K562 (cell line): ENCODE data around the gene IRF2. TPM values are rescaled to one million over a fixed set of nuclear protein-coding genes. Genes with fewer than 3 reads are reported as not detected.

Experiments
- ATAC-seq: fragments of 200-7000 bp; cut with Tn5 transposase; 3 replicates; pipeline ENCODE4 v1.9.1; 2020; ENCODE audit warnings: moderate library complexity
- BruUV-seq: library from RNA; stranded (reverse); fragments of 400-500 nt; replicated peaks from 2 replicates; lab custom pipeline; 2021; lab: Mats Ljungman, UMichigan
- CTCF ChIA-PET: fragments of 300-600 bp; formaldehyde crosslinking; extraction: SDS; loops from one replicate; lab custom pipeline; 2021; ENCODE audit warnings: low intra/inter-chr PET ratio; lab: Yijun Ruan, JAX
- POLR2A ChIA-PET: fragments of 300-600, 350-650 bp; sonication (Branson Sonifier 250); formaldehyde crosslinking; extraction: SDS; loops from one replicate; lab custom pipeline; 2021; ENCODE audit warnings: antibody characterized with exemption, inconsistent platforms; lab: Yijun Ruan, JAX
- DNase-seq, 4 experiments: peaks; one replicate each; pipeline versions ENCODE4 v3.0.0 to v3.0.0-alpha.2; 2011 to 2018; ENCODE audit warnings: low spot score in 3 of 4, mixed read lengths in 3 of 4; ENCODE audit errors: extremely low read depth in 1 of 4
- FAIRE-seq: peaks from 2 replicates; lab custom pipeline; 2011; peaks lifted over from hg19 to GRCh38; lab: Jason Lieb, UNC
- H2AFZ ChIP-seq: 2 replicates; pipeline ENCODE4 v1.6.0; 2011; ENCODE audit warnings: low read depth, low read length, control low read depth, inconsistent platforms
- H3K27ac ChIP-seq: fragments of 200-600 bp; 3 replicates; pipeline ENCODE4 v1.8.0; 2011; ENCODE audit warnings: low read depth, mild to moderate bottlenecking, control low read depth, inconsistent platforms, low read length, moderate library complexity, mixed read lengths; ENCODE audit errors: extremely low read depth
- H3K27me3 ChIP-seq, 2 experiments: fragments of 300-600 bp in 1 of 2; 2 replicates in 1 of 2; 3 replicates in 1 of 2; pipeline versions ENCODE4 v1.6.0 to v1.8.0; 2011; ENCODE audit warnings: inconsistent platforms in 2 of 2, low read length in 2 of 2, mild to moderate bottlenecking in 1 of 2, mixed read lengths in 1 of 2, moderate library complexity in 1 of 2; ENCODE audit not compliant: control insufficient read depth in 2 of 2, insufficient read depth in 2 of 2
- H3K36me3 ChIP-seq: fragments of 300-600 bp; 3 replicates; pipeline ENCODE4 v1.8.0; 2011; ENCODE audit warnings: mild to moderate bottlenecking, low read length, inconsistent platforms; ENCODE audit not compliant: control insufficient read depth, insufficient read depth
- H3K4me1 ChIP-seq, 2 experiments: fragments of 200-600 bp in 1 of 2; replicated peaks in 1 of 2; 2 replicates in 1 of 2; 3 replicates in 1 of 2; pipeline versions ENCODE4 v1.5.1 to v1.8.0; 2011; ENCODE audit warnings: inconsistent platforms in 2 of 2, low read length in 2 of 2, mild to moderate bottlenecking in 1 of 2, mixed read lengths in 1 of 2, moderate library complexity in 1 of 2; ENCODE audit not compliant: control insufficient read depth in 2 of 2, insufficient read depth in 2 of 2
- H3K4me2 ChIP-seq: 2 replicates; pipeline ENCODE4 v1.6.1; 2011; ENCODE audit warnings: low read length, control low read depth, inconsistent platforms, mixed read lengths; ENCODE audit not compliant: insufficient read depth
- H3K4me3 ChIP-seq: fragments of 200-600 bp; sonication (generic), shearing (Covaris generic); 2 replicates; pipeline ENCODE4 v1.5.1; 2016; ENCODE audit warnings: control low read depth, inconsistent platforms
- H3K79me2 ChIP-seq: fragments of 200-600 bp; 3 replicates; pipeline ENCODE4 v1.8.0; 2011; ENCODE audit warnings: low read length, inconsistent platforms; ENCODE audit not compliant: control insufficient read depth, insufficient read depth
- H3K9ac ChIP-seq, 2 experiments: 2 replicates each; pipeline versions ENCODE4 v1.6.0 to v1.6.1; 2011; ENCODE audit warnings: low read depth in 2 of 2, low read length in 2 of 2, control low read depth in 1 of 2, inconsistent platforms in 1 of 2, mild to moderate bottlenecking in 1 of 2, mixed read lengths in 1 of 2; ENCODE audit not compliant: insufficient read depth in 1 of 2
- H3K9me1 ChIP-seq: one replicate; pipeline ENCODE4 v1.6.0; 2011; ENCODE audit warnings: inconsistent platforms, mild to moderate bottlenecking, low read length, moderate library complexity; ENCODE audit not compliant: control insufficient read depth, insufficient read depth
- H3K9me3 ChIP-seq: replicated peaks from 2 replicates; pipeline ENCODE4 v1.5.1; 2011; ENCODE audit warnings: low read depth, low read length, inconsistent platforms; ENCODE audit not compliant: control insufficient read depth, insufficient read depth
- H4K20me1 ChIP-seq: replicated peaks from 2 replicates; pipeline ENCODE4 v1.6.1; 2011; ENCODE audit warnings: low read length, inconsistent platforms, mixed read lengths; ENCODE audit not compliant: control insufficient read depth, insufficient read depth
- DACH1 ChIP-seq: fragments of 450-650 bp; IDR thresholded peaks from 2 replicates; pipeline ENCODE4 v1.6.1; 2018; ENCODE audit not compliant: partially characterized antibody
- EGR1 ChIP-seq: fragments of 450-650 bp; conservative IDR thresholded peaks from 2 replicates; pipeline ENCODE4 v1.6.1; 2017; ENCODE audit warnings: mild to moderate bottlenecking
- HDGF ChIP-seq: fragments of 450-650 bp; IDR thresholded peaks from 2 replicates; pipeline ENCODE4 v1.6.1; 2016
- KDM5B ChIP-seq: fragments of 200-600 bp; sonication (generic); IDR thresholded peaks from 2 replicates; pipeline ENCODE4 v1.6.1; 2012; ENCODE audit warnings: low read depth, mild to moderate bottlenecking, moderate library complexity, low read length, control low read depth, inconsistent platforms; ENCODE audit not compliant: insufficient replicate concordance
- PCBP1 ChIP-seq: fragments of 200-400 bp; formaldehyde crosslinking; IDR thresholded peaks from 2 replicates; pipeline ENCODE4 v1.6.1; 2018; ENCODE audit warnings: mild to moderate bottlenecking, low read depth, low read length; ENCODE audit not compliant: poor library complexity, severe bottlenecking
- PHF8 ChIP-seq: fragments of 200-600 bp; sonication (generic); IDR thresholded peaks from 2 replicates; pipeline ENCODE4 v1.6.1; 2012; ENCODE audit warnings: mixed run types, mild to moderate bottlenecking, inconsistent platforms, low read length, moderate library complexity, borderline replicate concordance
- POLR2G ChIP-seq: fragments of 200-400 bp; formaldehyde crosslinking; IDR thresholded peaks from 2 replicates; pipeline ENCODE4 v1.6.1; 2017; ENCODE audit warnings: low read depth, mild to moderate bottlenecking, antibody characterized with exemption, low read length, moderate library complexity
- RBBP5 ChIP-seq: fragments of 200-600 bp; sonication (generic); IDR thresholded peaks from 2 replicates; pipeline ENCODE4 v1.6.1; 2012; ENCODE audit warnings: borderline replicate concordance, mild to moderate bottlenecking, low read length, control low read depth, inconsistent platforms; ENCODE audit not compliant: insufficient read depth, poor library complexity, severe bottlenecking
- RBFOX2 ChIP-seq: fragments of 200-400 bp; formaldehyde crosslinking; IDR thresholded peaks from 2 replicates; pipeline ENCODE4 v1.6.1; 2017; ENCODE audit warnings: low read depth, mild to moderate bottlenecking, low read length, moderate library complexity
- RNF2 ChIP-seq: sonication (generic); IDR thresholded peaks from 2 replicates; pipeline ENCODE4 v1.6.1; 2016
- SIN3B ChIP-seq: fragments of 450-650 bp; IDR thresholded peaks from 2 replicates; pipeline ENCODE4 v1.6.1; 2017; ENCODE audit warnings: low read depth, mild to moderate bottlenecking, moderate library complexity
- SMAD2 ChIP-seq: fragments of 150-350 bp; IDR thresholded peaks from 2 replicates; pipeline ENCODE4 v1.6.1; 2014; ENCODE audit warnings: low read depth, mild to moderate bottlenecking, low read length
- SMARCA4 ChIP-seq: fragments of 450-650 bp; IDR thresholded peaks from 2 replicates; pipeline ENCODE4 v1.6.1; 2016
- SMARCE1 ChIP-seq: fragments of 450-650 bp; IDR thresholded peaks from 2 replicates; pipeline ENCODE4 v1.7.1; 2016; ENCODE audit warnings: mild to moderate bottlenecking
- SP1 ChIP-seq: sonication (generic); formaldehyde crosslinking; IDR thresholded peaks from 2 replicates; pipeline ENCODE4 v1.8.1; 2022; ENCODE audit warnings: mild to moderate bottlenecking, missing genetic modification reagents
- TARDBP ChIP-seq: fragments of 450-650 bp; IDR thresholded peaks from 2 replicates; pipeline ENCODE4 v1.6.1; 2016
- TOE1 ChIP-seq, 2 experiments: fragments of 450-650 bp in 1 of 2; sonication (generic) in 1 of 2; formaldehyde crosslinking in 1 of 2; IDR thresholded peaks; 2 replicates each; pipeline versions ENCODE4 v1.7.1 to v1.8.0; 2016 to 2022; ENCODE audit warnings: borderline replicate concordance in 2 of 2, mild to moderate bottlenecking in 2 of 2, antibody characterized with exemption in 1 of 2, inconsistent platforms in 1 of 2, low read depth in 1 of 2, missing genetic modification reagents in 1 of 2, moderate library complexity in 1 of 2
- YBX1 ChIP-seq: fragments of 450-650 bp; IDR thresholded peaks from 2 replicates; pipeline ENCODE4 v1.7.1; 2016; ENCODE audit warnings: mild to moderate bottlenecking
- ZNF212 ChIP-seq: fragments of 450-650 bp; formaldehyde crosslinking; IDR thresholded peaks from 2 replicates; pipeline ENCODE4 v1.4.0; 2020; ENCODE audit warnings: mild to moderate bottlenecking
- ZNF583 ChIP-seq: fragments of 250-450 bp; sonication (Bioruptor Pico); IDR thresholded peaks from 2 replicates; pipeline ENCODE4 v1.4.0; 2020
- WGBS: fragments of 100-300 bp; shearing (Covaris generic); methylation state at CpG from one replicate; pipeline ENCODE4 v1.1.6; 2016; ENCODE audit warnings: low coverage, mixed read lengths; ENCODE audit not compliant: insufficient coverage; ENCODE audit errors: missing lambda C conversion rate; 5-methylcytosine and 5-hydroxymethylcytosine counted together
- in situ Hi-C: fragments of 300-500 bp; cut with MboI; formaldehyde crosslinking; loops from 4 replicates; pipeline ENCODE4 v1.15.0; 2018; ENCODE audit warnings: inconsistent platforms, mixed read lengths
- intact Hi-C: fragments of 100-400 bp; cut with micrococcal nuclease; formaldehyde crosslinking; loops from 2 replicates; pipeline ENCODE4 v1.14.2; 2022
- polyA plus RNA-seq, 8 experiments: library from polyadenylated mRNA; depleted of rRNA in 4 of 8; stranded (reverse) in 5 of 8; unstranded in 3 of 8; fragments of >200 nt; fragmentation: Nextera tagmentation in 2 of 8; fragmentation: Illumina TruSeq in 1 of 8; extraction: Ambion mirVana in 2 of 8; extraction: Trizol in 1 of 8; gene quantifications; 2 replicates each; pipeline versions ENCODE4 v1.2.1 to v1.2.3, GENCODE V29; 2011 to 2014; ENCODE audit warnings: inconsistent platforms in 1 of 8, missing spikeins in 1 of 8
- total RNA-seq, 7 experiments: library from RNA; depleted of rRNA in 6 of 7; stranded (reverse); fragments of >200 nt in 6 of 7; fragmentation: Illumina TruSeq in 2 of 7; extraction: Trizol in 2 of 7; gene quantifications; 2 replicates each; pipeline versions ENCODE4 v1.2.1 to v1.2.3, GENCODE V29; 2011 to 2021; ENCODE audit warnings: low replicate concordance in 1 of 7
- TF ChIP-seq, protein P1 (sequence below): IDR thresholded peaks from 2 replicates; pipeline ENCODE4 v1.6.1; 2011; ENCODE audit warnings: borderline replicate concordance, low read depth, mild to moderate bottlenecking, moderate library complexity, low read length; ENCODE audit not compliant: insufficient read depth, poor library complexity, severe bottlenecking

Gene IRF2
- total and polyA plus RNA-seq, 9 of the 15 experiments (the other 6 are each of a cell fraction or from before 2014, with no cell fraction given) = 7.1 to 17.1 (median 11.3) TPM

DNA sequence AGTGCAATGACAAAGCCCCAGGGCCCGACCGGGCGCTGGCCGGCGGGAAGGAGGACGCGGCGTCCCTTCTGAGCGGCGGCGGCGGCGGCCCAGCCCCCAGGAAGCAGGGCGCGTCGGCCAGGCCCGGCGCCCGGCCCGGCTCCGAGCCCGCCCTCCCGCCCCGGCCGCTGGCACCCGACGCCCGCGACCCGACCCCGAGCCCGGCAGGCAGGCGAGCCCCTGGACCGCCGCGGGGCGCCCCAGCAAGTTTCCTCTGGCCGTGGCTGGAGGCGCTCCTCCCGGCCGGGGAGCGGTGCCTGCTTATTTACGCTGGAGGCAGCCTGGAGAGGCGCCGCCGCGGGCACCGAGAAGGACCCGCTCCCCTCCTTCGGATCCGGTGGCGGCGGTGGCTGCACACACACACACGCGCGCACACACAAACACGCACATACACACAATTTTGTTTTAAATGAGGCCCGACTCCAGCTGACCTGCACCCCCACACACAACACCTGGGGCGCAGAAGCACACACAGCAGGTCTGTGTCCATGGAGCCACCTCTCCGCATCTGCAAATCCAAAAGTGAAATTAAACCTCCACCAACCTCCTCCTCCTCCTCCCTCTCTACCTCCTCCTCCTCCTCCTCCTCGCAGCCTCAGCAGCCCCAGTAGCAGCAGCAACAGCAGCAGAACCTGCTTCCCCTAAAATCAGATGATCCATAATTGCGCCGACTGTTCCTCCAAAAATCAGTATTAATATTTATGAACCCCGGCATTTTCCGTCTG, 669 bp downstream of the IRF2 start:
- H3K9ac ChIP-seq = peak overlapping the region; percentile 82 to 95
- peak in 2 of 4 experiments; percentile 51 for DNase-seq
- H3K9me3 ChIP-seq = no peaks in the 10 kb centered on the region
- ChIA-PET POLR2A (interaction anchor here (0.7 to 1.6 kb wide), 6 partner anchors 11 to 112 kb away, joined by 3 to 5 read pairs (median 4); no protein-coding TSS in a partner anchor), CTCF (no interaction called here)
- no peaks in the 10 kb centered on the region for H3K9me1 ChIP-seq
- in situ Hi-C loops (no loop called here), intact Hi-C loops (loop anchor here (1.0 to 5.0 kb wide), 4 partner anchors 65 to 224 kb away; no protein-coding TSS in a partner anchor)
- under 1% methylated on average over 23 of the region's 65 CpGs for WGBS
- H3K36me3 ChIP-seq = peaks cover 9% of the 10 kb centered on the region; the same call in 1 of the 3 replicates
- peaks cover 62% of the 10 kb centered on the region for H3K79me2 ChIP-seq
- peak overlapping the region; percentile 92 for H3K4me3 ChIP-seq
- H4K20me1 ChIP-seq = 0 out of 2 replicates have a peak, but pooled peaks cover 3% of the 10 kb centered on the region
- FAIRE-seq = no peak
- peak overlapping the region; percentile 95 for H3K4me2 ChIP-seq
- H3K27ac ChIP-seq = peak overlapping the region; percentile 93
- H3K4me1 ChIP-seq = peaks cover 21 to 23% of the 10 kb centered on the region in 2 experiments
- H3K27me3 ChIP-seq = no peaks in the 10 kb centered on the region
- peak overlapping the region; percentile 91 for H2AFZ ChIP-seq
- BruUV-seq = TSS peak; percentile 66
- peak; percentile 8 for ATAC-seq
- TF ChIP-seq SP1 (CRISPR knock-in tag) (0 out of 2 replicates have a peak, but pooled peaks have one; percentile 23), SIN3B (0 out of 2 replicates have a peak, but pooled peaks have one; percentile 18), SMARCA4 (0 out of 2 replicates have a peak, but pooled peaks have one; percentile 26), TARDBP (no peak), PHF8 (peak; percentile 9; the same call in 1 of the 2 replicates), POLR2G (peak; percentile 11; the same call in 1 of the 2 replicates), EGR1 (peak; percentile 36; the same call in 1 of the 2 replicates), RNF2 (no peak), ZNF583 (CRISPR knock-in tag) (no peak), KDM5B (peak; percentile 47), RBBP5 (peak; percentile 2), YBX1 (no peak), TOE1 (IDR thresholded peaks at IDR 0.05; ENCODE audit: borderline replicate concordance) (peak; percentile 16; the same call in 1 of the 2 replicates), TOE1 (CRISPR knock-in tag; IDR thresholded peaks at IDR 0.05; ENCODE audit: borderline replicate concordance, low read depth) (no peak), PCBP1 (no peak), RBFOX2 (no peak; the same call in 1 of the 2 replicates), SMAD2 (no peak), SMARCE1 (peak; percentile 40; the same call in 1 of the 2 replicates), ZNF212 (CRISPR knock-in tag) (no peak), HDGF (no peak), DACH1 (peak; percentile 12)
- TF ChIP-seq, protein P1, sequence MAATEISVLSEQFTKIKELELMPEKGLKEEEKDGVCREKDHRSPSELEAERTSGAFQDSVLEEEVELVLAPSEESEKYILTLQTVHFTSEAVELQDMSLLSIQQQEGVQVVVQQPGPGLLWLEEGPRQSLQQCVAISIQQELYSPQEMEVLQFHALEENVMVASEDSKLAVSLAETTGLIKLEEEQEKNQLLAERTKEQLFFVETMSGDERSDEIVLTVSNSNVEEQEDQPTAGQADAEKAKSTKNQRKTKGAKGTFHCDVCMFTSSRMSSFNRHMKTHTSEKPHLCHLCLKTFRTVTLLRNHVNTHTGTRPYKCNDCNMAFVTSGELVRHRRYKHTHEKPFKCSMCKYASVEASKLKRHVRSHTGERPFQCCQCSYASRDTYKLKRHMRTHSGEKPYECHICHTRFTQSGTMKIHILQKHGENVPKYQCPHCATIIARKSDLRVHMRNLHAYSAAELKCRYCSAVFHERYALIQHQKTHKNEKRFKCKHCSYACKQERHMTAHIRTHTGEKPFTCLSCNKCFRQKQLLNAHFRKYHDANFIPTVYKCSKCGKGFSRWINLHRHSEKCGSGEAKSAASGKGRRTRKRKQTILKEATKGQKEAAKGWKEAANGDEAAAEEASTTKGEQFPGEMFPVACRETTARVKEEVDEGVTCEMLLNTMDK = peak; percentile 24
